GM21529 (cell line): ENCODE measurements around the gene TSPAN10.
"Not testable (repeated sequence)": the region's sequence is repeated elsewhere in the genome, so short reads cannot be mapped to it uniquely, and the experiment has no call there.

Experiments
- ATAC-seq: cut with Tn5 transposase; IDR thresholded peaks from one replicate; pipeline ENCODE4 v1.9.1; 2021; ENCODE audit not compliant: unreplicated experiment

The TSPAN10 gene

DNA sequence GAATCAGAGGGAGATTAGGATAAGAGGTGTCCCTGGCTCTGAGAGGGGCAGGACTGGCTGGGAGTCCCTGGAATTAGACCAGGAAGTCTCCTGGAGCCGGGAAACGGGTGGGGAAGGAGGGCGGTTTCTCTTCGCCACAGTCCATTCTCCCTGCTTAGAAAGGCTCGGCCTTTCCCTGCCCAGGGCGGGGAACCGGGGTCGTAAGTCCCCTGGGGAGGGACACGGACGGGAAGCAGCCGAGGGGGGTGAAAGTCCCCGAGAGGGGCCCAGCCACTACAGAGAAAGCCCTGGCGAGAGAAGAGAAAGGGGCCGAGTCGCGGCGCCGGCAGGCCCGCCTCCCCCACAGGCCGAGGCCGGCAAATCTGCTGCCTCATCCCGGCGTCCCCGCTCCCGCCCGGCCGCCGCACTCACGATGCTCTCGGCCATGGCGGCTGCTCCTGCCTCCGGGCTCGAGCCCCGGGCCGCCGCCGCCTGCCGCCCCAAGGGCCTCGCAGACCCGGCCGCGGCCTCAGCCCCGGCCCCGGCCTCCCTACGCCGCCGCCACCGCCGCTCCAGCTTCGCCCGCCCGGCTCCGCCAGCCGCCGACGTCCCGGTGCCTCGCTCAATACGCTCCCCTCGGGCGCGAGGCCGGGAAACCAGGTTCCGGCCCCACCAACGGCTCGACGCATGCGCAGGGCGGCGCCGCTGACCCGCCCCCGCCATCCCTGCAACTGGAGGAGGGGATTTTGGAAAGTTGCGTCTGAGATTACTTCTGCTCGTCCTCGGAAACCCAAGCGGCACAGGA, at the start of gene TSPAN10, which contains the start of gene NPLOC4:
Gene TSPAN10 (plus strand): TSS at position 692 of the 784 bp plus-strand sequence. CDS start 5,217 bp downstream, outside the sequence.
Gene NPLOC4 (minus strand): TSS at position 608 of the 784 bp plus-strand sequence. CDS start 182 bp downstream, at position 426.
- peak; percentile 76 for ATAC-seq

DNA sequence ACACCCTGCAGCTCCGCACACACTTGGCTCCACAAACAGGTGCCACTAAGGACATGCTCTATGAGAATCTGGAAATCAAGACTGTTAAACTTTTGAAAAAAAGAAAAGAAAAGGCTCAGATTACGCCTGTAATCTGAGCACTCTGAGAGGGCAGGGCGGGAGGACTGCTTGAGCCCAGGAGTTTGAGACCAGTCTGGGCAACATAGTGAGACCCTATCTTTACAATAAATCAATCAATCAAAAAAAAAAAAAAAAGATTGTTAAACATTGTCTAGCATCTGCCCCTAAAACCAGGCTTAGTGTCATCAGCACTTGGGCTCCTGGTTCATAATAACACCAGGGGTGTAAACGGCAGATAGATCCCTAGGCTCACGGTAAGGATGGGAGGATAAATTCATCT, 47.4 kb upstream of the TSPAN10 start:
- no peak for ATAC-seq

DNA sequence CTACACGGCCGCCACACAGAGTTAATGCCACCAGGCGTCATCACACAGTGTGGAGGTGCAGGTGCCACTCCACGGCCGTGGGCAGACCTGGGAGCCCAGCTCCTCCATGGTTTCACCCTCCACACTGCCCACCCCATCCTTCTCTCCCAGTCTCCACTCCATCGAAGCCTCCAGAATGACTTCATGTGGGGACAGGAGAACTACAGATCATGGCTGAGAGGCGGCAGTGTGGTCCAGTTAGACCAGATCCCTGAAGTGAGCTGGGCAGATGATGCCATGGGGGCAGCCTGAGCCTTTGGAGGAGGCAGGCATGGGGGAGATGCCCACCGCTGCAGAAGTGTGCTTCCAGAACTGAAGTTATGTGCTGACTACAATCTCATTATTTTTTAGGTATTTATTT, 46.9 kb upstream of the TSPAN10 start:
- no peak for ATAC-seq

DNA sequence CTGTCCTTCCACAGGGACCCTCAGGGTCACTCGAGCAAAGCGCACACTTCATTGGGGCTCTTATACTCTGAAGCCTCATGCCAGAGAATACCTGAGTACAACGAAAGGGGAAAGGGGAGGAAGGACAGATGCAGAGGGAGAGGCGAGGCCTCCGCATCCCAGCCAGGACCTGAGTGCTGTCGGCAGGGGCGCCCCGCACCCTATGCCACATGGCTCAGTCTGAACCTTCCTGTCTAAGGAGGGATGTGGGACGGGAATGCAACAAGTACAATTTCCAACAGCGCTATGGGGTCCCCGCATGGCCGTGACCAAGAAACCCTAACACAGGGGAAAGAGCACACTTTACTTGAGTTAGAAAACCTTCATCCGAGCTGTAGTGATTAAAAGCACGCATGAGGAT, 45.0 kb upstream of the TSPAN10 start:
- ATAC-seq: no peak

DNA sequence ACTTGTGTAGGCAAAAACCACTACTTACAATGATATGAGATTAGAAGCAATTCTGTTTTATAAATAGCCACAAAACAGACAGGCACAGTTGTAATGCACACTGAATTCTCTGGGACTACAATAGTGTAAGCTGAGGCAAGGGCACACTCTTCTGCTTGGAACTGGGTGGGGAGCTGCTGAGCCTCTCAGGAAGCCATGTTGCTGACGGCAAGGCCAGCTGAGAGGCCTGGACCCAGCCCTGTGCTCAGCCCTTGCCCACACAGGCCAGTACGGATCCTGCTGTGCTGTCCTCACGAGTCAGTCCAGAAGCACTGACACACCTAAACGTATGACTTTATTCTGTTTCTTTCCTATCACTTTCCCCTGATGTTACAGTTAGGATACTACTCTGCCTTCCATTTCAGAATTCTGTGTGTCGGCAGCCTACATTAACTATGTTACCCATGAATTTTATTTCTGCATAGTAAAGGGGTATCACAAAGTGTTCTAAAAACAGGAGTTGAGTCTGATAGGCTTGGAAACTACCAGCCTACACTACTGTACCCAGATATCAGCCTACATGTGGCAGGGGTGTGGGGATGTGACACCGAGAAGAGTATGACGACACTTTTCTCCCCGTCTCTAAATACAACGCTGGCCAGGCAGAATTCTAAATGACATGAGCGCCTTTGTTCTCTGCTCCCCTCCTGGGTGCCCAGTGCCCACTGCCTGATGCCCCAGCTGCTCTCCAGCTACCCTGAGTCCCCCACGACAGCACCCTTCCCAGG, 43.7 kb upstream of the TSPAN10 start:
- ATAC-seq: no peak

DNA sequence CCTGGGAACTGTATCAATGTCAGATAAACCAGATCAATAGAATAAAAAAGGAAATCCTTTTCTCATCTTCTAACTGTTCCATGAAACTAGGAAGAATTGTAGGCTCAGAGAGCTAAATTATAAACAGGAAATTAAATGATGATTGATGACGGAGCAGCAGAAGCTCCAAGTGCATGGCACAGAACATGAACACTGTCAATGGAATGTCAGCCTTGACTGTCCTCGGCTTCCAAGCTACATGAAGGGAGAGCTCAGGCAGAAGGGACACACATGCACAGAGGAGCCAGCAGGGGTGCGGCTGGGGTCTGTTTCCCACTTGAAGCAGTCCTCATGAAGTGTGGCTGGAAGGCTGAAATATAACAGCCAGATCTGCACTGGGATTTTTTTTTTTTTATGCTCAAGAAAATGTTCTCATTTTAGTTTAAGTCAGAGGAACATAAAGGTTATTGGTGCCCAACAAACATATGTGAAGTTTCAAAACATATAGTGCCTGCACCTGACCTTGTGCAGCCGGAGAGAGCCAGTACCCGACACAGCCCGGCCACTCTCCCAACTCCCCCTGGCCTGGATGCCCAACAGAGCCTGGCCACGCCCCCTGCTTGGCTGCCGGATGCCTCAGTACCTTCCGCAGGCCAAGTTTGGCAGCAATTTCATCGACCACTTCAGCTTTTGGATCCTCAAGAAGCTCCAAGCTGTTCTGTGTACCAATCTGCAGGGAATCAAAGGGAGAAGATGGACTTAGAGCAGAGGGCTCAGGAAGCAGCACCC, 37.1 kb upstream of the TSPAN10 start:
- ATAC-seq: no peak

DNA sequence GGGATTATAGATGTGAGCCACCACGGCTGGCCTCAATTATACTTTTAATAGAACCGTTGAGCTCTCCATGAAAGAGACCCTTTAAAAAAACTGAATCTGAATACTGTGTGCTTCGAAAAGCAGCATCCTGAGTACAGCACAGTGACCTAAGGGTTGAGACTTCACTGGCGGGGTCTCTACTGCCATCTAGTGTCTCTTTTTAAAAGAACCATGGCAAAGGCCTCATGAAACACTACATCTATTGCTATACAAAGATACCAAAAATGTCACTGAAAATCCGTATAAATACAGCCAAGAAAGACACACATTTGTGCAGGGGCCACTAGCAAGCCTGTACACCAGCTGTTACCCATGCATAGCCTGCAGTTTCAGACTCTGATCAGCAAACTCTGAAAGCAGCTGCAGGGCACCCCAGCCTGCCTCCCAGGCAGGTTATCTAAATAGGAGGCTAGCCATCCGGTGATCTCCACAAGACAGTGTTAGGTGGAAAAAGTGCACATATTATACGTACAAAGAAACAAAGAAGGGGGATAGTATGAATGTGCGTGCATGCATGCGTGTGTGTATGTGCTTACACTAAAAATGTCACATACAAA, 35.4 kb upstream of the TSPAN10 start:
- no peak for ATAC-seq

DNA sequence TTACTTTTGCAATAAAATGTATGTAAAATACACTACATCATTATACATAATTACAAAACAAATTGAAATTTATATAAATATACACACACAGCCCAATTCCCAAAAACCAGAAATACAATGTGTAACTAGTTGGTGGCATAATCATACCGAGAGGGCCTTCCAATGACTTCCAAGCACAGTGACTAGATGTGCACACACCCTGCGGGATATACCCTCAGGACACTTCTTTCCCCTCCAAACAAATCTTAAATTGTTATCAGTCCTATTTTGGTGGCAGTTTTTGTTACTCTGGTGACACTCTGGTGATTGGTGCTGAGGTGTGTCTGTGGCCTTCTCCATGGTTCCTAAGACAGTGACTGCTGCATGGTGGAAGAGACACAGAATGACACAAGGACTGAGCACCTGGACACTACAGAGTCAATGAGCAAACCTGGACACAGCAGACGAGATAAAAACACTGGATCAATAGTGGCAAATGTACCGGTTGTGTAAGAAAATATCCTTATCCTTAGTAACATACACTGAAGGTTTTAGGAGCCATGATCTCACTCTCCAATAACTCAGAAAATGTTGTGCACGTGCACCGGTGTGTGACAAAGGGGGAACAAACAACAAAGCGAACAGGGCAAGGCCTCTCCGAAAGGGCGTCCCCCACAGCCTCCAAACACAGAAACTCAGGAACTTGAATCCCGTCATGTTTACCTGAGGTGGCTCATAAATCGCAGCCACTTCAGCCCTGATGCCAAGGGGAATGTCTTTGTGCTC, 33.0 kb upstream of the TSPAN10 start:
- ATAC-seq: no peak

DNA sequence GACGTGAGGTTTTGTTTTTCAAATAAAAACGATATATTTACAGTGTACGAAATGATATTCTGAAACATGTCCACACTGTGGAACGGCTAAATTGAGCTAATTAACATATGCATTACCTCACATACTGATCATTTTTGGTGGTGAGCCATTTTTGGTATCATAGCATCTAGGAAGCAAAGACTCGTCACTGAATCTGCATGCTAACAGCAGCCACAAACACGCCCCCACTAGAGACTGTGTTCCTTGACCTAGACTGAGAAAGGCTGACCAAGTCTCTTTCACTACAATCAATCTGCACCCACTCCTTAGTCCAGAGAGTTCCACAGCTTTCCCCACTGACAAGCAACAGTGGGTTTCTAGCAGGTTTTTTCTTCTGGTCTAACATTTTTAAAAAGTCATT, 29.6 kb upstream of the TSPAN10 start:
- no peak for ATAC-seq

DNA sequence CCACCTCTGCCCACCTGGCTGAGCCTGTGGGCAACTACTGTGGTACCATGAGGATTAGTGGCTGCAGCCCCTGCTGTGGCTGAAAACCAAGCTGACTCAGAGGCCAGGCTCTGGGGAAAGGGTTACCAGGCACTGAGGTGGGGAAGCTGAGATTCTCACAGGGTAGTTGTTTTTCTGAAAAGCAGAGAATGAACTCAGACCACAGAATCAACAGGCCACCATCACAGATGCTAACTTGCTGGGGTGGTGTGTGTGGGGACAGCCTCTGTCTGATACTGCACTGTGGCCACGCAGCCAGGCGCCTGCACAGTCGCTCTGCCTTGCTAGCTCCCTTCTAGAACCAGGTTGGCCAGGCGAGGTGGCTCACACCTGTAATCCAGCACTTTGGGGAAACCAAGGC, 28.9 kb upstream of the TSPAN10 start:
- no peak for ATAC-seq

DNA sequence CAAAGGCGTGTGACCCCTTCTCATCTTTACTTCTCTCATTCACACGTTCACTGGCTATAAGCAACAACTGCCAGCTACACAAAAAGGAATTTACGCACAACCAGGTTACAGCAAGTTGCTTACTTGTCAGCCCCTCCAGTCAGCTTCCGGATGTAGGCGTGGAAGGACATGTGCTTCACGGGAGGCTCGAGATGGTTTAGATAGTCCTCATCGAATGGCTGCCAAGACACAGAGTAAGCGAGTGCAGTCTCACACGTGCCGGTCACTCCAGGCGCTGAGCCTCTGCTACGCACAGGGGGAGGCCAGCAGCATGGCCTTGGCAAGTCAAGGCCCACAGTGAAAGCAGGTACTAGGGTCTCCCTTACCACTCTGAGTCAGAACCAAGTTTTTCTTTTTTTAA, 28.4 kb upstream of the TSPAN10 start:
- ATAC-seq: no peak

DNA sequence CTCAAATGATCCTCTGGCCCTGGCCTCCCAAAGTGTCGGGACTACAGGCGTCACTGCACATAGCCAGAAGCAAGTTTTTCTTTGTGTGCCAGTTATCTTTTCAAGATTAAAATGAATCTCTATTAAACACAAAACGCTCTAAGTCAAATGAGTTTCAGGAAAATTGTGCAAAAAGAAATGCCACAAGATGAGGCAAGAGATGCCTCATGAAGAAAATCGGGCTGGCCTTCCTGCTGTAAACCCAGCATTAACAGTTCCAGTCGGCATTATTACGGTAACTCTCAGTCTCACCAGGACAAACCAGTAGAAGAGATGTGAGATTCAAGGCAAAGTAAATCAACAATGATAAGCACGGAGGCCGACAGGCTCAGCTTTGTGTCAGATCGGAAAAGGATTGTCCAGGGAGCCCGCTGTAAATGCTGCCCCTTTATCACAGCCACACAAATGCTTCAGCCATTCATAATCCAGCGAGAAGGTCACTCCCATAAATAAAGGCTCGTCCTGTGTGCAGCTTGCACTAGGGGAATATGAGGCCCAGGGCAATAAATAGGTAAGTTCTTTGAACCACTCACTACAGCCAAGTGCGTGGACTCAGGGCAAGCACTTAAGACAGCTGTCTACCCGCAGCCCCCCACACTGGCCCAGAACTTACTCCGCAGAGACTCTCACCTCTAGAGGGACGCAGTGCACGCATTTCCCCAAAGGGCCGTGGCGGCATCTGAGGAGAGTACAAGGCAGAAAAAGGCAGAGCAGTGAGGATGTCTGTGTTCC, 27.3 kb upstream of the TSPAN10 start:
- ATAC-seq: no peak

DNA sequence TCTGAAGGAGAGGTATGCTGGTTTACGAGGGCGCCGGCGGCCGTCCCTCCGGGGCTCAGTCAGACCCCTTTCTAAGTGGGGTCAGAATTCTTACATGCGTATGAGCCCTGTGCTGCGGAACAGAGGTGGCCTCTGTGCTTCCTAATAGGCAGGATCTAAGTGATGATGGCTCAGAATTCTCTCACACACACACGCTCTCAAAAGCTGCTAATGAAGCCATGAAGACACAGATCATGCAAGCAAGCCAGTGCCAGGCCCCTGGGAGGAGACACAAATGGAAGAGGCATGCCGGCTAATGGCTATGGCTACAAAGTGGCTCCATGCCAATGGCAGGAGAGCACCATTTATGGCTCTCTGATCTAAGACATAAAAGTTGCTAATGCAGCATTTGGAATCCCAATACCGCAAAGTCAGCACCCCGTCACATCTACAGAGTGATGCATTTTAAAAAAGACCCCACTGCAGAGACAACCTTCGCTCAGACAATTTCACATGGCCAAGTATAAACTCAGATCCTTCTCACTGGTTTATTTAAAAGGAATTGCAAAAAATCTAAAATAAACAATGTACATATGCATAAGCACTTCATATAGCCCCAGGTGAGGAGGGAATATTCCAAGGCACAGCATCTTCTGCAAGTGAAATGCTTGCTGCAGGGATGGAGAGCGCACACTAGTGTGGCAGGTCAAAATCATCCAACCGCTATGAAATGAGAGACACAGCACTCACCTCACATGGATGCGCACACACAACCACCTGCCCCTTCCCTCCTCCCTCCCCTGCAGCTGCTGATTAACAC, 24.6 kb upstream of the TSPAN10 start:
- no peak for ATAC-seq

DNA sequence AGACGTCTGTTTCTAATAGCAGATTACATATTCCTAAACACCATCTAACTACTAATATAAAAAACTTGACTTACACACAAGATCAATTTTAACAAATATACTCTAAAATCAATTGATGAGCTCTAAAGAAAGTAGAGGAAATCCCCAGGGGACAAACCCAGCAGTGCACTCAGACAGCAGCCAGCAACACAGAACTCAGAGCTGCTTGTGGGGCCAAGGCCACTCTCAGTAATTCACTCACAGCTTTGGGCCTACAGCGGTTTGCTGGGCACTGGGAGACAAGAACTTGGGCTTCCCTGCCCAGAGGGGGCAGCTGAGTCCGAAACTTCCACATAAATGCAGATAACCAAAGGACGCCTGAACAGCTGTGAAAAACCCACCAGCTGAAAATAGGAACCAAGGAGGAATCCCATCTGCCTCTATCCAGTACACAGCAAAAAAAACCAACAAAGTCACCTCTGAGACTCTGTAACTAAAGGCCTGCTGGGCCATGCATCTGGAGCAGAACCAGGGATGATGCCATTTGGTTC, 21.5 kb upstream of the TSPAN10 start:
- ATAC-seq: no peak

DNA sequence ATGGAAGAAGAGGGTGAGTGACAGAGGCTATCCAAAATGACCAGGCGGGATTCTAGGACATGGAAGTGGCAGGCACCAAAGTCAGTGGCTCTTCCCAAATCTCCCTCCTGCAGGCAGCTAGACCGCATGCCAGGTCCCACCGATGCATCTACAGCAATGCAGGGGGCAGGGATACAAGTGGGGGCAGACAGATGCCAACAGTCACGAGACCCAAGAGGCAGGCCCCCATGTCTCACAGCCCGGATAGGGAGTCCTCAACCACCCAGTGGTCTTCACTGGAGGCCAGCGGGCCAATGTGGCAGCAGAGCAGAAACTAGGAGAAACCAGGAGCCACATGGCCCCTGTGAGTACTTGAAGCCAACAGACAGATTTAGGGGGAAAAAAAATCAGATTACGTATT, 20.1 kb upstream of the TSPAN10 start:
- no peak for ATAC-seq

DNA sequence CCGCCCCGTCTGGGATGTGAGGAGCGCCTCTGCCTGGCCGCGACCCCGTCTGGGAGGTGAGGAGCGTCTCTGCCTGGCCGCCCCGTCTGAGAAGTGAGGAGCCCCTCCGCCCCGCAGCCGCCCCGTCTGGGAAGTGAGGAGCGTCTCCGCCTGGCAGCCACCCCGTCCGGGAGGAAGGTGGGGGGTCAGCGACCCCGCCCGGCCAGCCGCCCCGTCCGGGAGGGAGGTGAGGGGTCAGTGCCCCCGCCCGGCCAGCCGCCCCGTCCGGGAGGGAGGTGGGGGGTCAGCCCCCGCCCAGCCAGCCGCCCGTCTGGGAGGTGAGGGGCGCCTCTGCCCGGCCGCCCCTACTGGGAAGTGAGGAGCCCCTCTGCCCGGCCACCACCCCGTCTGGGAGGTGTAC, 18.7 kb upstream of the TSPAN10 start:
- ATAC-seq: not testable (repeated sequence)

DNA sequence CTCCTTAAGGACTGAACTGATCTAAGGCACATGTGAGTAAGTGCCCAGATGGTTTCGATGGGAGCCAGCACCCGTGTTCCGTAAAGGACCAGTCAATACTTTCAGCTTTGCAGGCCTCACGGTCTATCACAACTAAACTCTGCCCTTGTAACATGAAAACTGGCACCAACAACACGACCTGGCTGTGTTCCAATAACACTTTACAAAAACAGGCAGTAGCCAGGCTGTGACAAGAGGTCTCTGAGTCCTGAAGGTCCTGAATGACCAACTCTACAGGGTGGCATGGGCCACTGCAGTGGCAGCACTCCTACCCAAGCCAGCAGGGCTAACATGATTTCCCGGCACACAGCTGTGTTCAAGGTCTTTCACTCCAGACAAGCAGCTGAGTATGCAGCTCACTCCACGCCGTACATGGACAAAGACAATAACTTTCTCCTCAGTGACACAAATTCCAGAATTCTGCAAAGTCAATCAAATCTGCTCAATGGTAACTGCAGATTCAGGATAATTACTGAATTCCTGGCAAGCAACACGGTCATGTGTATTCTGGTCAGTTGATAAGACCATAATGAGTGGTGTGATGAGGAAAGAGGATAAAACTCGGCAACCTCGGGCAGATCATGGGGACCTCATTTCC, 15.4 kb upstream of the TSPAN10 start:
- ATAC-seq: no peak

DNA sequence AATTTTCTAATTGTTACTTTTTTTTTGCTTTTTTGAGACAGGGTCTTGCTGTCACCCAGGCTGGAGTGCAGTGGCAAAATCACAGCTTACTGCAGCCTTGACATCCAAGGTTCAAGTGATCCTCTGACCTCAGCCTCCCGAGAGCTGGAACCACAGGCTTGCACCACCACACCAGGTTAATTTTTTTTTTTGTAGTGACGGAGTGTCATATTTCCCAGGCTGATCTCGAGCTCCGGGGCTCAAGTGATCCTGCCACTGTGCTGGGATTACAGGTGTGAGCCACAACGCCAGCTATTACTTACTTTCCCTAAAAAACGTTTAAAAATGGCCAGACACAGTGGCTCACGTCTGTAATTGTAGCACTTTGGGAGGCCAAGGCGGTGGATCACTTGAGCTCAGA, 6.7 kb upstream of the TSPAN10 start:
- no peak for ATAC-seq
